Tibial nerve (tissue), 4 donors: ENCODE data around the gene MGMT. TPM values are rescaled to one million over a fixed set of nuclear protein-coding genes. Genes with fewer than 3 reads are reported as not detected.

ENCODE experiments used
- DNase-seq, 2 donors: peaks; one replicate each; pipeline ENCODE4 v3.0.0-alpha.2; 2019; ENCODE audit warnings: low spot score in 2 of 2
- H3K27ac ChIP-seq, 4 donors: fragments of 200-600 bp; sonication (generic) in 3 of 4; one replicate each; pipeline ENCODE4 v1.5.1; 2017 to 2019; ENCODE audit warnings: mild to moderate bottlenecking in 1 of 4
- H3K27me3 ChIP-seq, 2 donors: fragments of 200-600 bp; sonication (generic) in 1 of 2; one replicate each; pipeline versions ENCODE4 v1.5.1 to v1.6.0; 2017 to 2019
- H3K36me3 ChIP-seq, 3 donors: fragments of 200-600 bp; sonication (generic); one replicate each; pipeline ENCODE4 v1.5.1; 2018 to 2019
- H3K4me1 ChIP-seq, 4 donors: fragments of 200-600 bp; sonication (generic) in 3 of 4; one replicate each; pipeline ENCODE4 v1.5.1; 2017 to 2019
- H3K4me3 ChIP-seq, 4 donors: fragments of 200-600 bp; sonication (generic) in 3 of 4; one replicate each; pipeline ENCODE4 v1.5.1; 2017 to 2019; ENCODE audit warnings: mild to moderate bottlenecking in 1 of 4, moderate library complexity in 1 of 4
- H3K9me3 ChIP-seq, 4 donors: fragments of 200-600 bp; sonication (generic) in 3 of 4; one replicate each; pipeline ENCODE4 v1.5.1; 2017 to 2019
- EP300 ChIP-seq, 2 donors: sonication (generic); formaldehyde crosslinking; IDR thresholded peaks; one replicate each; pipeline ENCODE4 v1.6.1; 2017; ENCODE audit warnings: antibody characterized with exemption in 2 of 2, mild to moderate bottlenecking in 1 of 2
- POLR2A ChIP-seq, 2 donors: fragments of 450-650 bp; IDR thresholded peaks; one replicate each; pipeline ENCODE4 v1.6.1; 2017; ENCODE audit warnings: antibody characterized with exemption in 2 of 2, mild to moderate bottlenecking in 2 of 2, moderate library complexity in 2 of 2
- WGBS, 2 donors: methylation state at CpG; one replicate each; pipeline ENCODE4 v1.1.5; 2018; 5-methylcytosine and 5-hydroxymethylcytosine counted together
- total RNA-seq, 4 donors: library from RNA; depleted of rRNA; stranded (reverse); fragments of >200 nt; gene quantifications; one replicate each; pipeline ENCODE4 v1.1.0, GENCODE V29; 2016
- TF ChIP-seq, protein P1 (sequence below), 5 experiments: fragments of 200-600 bp in 3 of 5; fragments of 450-650 bp in 2 of 5; sonication (generic) in 3 of 5; IDR thresholded peaks; one replicate each; pipeline ENCODE4 v1.5.1; 2016 to 2019; ENCODE audit warnings: antibody characterized with exemption in 5 of 5, mild to moderate bottlenecking in 3 of 5, moderate library complexity in 2 of 5

Gene MGMT
- total RNA-seq, 4 donors from 2014 or later, result 26.1 to 39.1 (median 33.7) TPM

DNA sequence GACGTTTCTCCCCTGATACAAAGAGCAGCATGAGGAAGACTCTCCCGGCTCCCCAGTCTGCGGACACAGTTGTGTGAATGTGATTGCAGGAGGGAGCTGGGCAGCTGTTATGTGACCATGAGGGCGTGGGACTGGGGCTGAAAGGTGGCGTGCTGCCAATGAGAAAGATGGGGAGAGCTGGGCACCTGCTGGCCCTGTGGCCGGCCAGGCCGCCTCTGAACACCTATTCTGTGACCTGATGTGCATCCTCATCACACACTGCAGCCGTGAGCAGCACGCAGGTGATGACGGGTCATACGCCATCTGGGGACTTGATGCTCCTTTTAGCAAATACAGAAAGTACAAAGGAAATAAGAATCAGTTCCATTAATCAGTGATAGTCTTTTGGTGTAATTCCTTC is 86.9 kb downstream of the MGMT start:
- DNase-seq, result no peak
- H3K27ac ChIP-seq, result no peak overlapping the region
- H3K4me1 ChIP-seq, result no peaks in the 10 kb centered on the region
- no peak overlapping the region for H3K4me3 ChIP-seq
- no peak for TF ChIP-seq EP300 (IDR thresholded peaks at IDR 0.05)
- TF ChIP-seq, protein P1, sequence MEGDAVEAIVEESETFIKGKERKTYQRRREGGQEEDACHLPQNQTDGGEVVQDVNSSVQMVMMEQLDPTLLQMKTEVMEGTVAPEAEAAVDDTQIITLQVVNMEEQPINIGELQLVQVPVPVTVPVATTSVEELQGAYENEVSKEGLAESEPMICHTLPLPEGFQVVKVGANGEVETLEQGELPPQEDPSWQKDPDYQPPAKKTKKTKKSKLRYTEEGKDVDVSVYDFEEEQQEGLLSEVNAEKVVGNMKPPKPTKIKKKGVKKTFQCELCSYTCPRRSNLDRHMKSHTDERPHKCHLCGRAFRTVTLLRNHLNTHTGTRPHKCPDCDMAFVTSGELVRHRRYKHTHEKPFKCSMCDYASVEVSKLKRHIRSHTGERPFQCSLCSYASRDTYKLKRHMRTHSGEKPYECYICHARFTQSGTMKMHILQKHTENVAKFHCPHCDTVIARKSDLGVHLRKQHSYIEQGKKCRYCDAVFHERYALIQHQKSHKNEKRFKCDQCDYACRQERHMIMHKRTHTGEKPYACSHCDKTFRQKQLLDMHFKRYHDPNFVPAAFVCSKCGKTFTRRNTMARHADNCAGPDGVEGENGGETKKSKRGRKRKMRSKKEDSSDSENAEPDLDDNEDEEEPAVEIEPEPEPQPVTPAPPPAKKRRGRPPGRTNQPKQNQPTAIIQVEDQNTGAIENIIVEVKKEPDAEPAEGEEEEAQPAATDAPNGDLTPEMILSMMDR (IDR thresholded peaks at IDR 0.05), result no peak
- TF ChIP-seq POLR2A (IDR thresholded peaks at IDR 0.05), result no peak
- whole genome bisulfite sequencing, 2 donors, result 94 to 98% methylated on average over 11 of the region's 11 CpGs
- H3K9me3 ChIP-seq, result peaks cover 0 to 3% (median 0%) of the 10 kb centered on the region in 4 donors
- peaks cover 0 to 41% (median 0%) of the 10 kb centered on the region in 3 donors for H3K36me3 ChIP-seq
- H3K27me3 ChIP-seq, result no peaks in the 10 kb centered on the region

DNA sequence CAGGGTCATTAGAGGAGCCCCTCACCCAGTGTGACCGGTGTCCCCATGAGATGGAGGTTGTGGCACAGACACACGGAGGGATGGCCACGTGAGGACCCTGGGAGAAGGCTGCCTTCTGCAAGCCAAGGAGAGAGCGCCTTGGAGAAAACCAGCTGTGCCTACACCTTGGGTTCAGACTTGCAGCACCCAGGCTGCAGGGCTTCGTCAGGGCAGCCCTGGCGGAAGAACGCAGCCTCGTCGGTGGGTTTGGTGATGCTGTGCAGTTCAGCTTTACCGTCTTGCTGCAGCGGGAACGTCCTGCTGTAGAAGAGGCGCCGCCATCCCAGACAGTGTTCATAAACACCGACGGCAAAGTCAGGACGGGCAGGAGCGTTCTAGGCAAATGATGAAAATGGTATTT is 89.3 kb downstream of the MGMT start:
- Histone ChIP-seq H3K4me3 (no peak overlapping the region), H3K9me3 (peaks cover 0 to 3% (median 0%) of the 10 kb centered on the region in 4 donors), H3K27me3 (no peaks in the 10 kb centered on the region), H3K36me3 (peaks cover 0 to 32% (median 0%) of the 10 kb centered on the region in 3 donors), H3K27ac (no peak overlapping the region), H3K4me1 (no peaks in the 10 kb centered on the region)
- no peak for DNase-seq
- TF ChIP-seq, protein P1 (IDR thresholded peaks at IDR 0.05), result no peak
- TF ChIP-seq EP300 (IDR thresholded peaks at IDR 0.05) (no peak), POLR2A (IDR thresholded peaks at IDR 0.05) (no peak)
- 94 to 95% methylated on average over 18 of the region's 18 CpGs for WGBS, 2 donors

DNA sequence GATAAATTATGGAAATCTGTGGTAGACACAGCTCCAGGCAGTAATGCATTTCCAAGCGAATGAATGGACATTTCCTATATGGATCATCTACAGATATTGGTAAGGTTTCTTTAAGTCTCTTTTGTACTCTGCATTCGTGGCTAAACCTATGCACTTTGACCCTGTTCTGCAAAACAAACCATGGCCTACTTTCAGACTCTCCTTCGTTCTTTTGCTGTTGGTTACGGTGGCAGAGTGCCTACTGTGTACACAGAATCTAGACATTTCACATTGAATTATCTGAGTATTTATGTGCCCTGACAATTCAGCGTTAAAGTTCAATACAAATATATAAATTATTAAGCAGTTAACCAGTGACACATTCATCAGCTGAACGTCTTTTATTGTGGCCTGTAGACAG is 93.3 kb downstream of the MGMT start:
- no peak for TF ChIP-seq POLR2A (IDR thresholded peaks at IDR 0.05)
- TF ChIP-seq, protein P1 (IDR thresholded peaks at IDR 0.05), result no peak
- no peak for TF ChIP-seq EP300 (IDR thresholded peaks at IDR 0.05)
- Histone ChIP-seq H3K36me3 (peaks cover 0 to 8% (median 0%) of the 10 kb centered on the region in 3 donors), H3K27me3 (no peaks in the 10 kb centered on the region), H3K4me3 (no peak overlapping the region), H3K27ac (no peak overlapping the region), H3K9me3 (peaks cover 0 to 3% (median 0%) of the 10 kb centered on the region in 4 donors), H3K4me1 (no peaks in the 10 kb centered on the region)
- WGBS, 2 donors, result 60 to 62% methylated on average over 6 of the region's 6 CpGs
- no peak for DNase-seq

DNA sequence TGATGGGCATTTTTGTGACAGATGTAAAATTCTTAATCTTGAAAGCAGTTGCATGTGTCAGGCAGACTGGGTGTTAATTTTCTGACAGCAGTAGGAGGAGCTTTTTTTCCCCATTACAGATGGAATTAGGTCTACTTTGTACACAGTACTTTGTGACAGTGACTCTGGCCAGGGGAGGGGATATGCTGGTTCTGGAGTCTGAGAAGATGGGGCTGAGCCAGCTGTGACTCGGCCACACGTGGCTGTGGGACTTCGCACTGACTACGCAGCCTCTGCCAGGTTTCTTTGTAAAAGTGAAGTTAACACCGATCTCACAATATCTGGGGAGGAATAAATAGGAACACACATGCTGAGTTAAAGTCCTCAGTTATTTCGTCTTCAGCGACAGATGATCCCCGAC is 95.4 kb downstream of the MGMT start:
- DNase-seq, result no peak
- Histone ChIP-seq H3K4me1 (no peaks in the 10 kb centered on the region), H3K4me3 (no peak overlapping the region), H3K36me3 (peaks cover 0 to 13% (median 0%) of the 10 kb centered on the region in 3 donors), H3K27ac (no peak overlapping the region), H3K27me3 (no peaks in the 10 kb centered on the region), H3K9me3 (no peaks in the 10 kb centered on the region)
- 92 to 93% methylated on average over 8 of the region's 8 CpGs for WGBS, 2 donors
- TF ChIP-seq EP300 (IDR thresholded peaks at IDR 0.05), result no peak
- TF ChIP-seq POLR2A (IDR thresholded peaks at IDR 0.05), result no peak
- TF ChIP-seq, protein P1 (IDR thresholded peaks at IDR 0.05), result no peak

DNA sequence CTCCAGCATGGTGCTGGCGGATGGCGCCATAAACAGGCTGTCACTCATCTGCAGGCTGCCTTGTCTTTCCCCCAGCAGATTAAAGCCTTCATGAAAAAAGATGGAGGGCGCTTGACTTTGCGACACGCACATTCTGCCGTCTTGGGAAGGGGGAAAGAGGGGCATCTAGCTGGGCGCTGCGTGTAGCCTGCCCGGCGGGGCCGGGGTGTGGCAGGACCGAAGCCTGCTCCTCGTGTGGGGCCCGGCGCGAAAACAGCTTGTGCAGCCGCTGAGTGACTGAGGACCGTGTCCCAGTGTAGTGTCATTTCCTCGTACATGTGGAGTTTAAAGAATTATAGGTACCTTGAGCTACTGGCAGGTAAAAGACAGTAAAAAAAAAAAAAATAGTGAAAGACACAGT is 97.9 kb downstream of the MGMT start:
- H3K4me3 ChIP-seq, result no peak overlapping the region
- 95 to 96% methylated on average over 19 of the region's 19 CpGs for WGBS, 2 donors
- H3K9me3 ChIP-seq, result no peaks in the 10 kb centered on the region
- H3K27ac ChIP-seq, result no peak overlapping the region
- H3K36me3 ChIP-seq, result peaks cover 0 to 20% (median 0%) of the 10 kb centered on the region in 3 donors
- no peaks in the 10 kb centered on the region for H3K27me3 ChIP-seq
- no peak for TF ChIP-seq POLR2A (IDR thresholded peaks at IDR 0.05)
- no peak for TF ChIP-seq EP300 (IDR thresholded peaks at IDR 0.05)
- TF ChIP-seq, protein P1 (IDR thresholded peaks at IDR 0.05), result no peak
- no peaks in the 10 kb centered on the region for H3K4me1 ChIP-seq
- no peak for DNase-seq
